ENCODE results near the gene SLC16A12. TPM values are rescaled to one million over a fixed set of nuclear protein-coding genes. Genes with fewer than 3 reads are reported as not detected.
A peak's percentile ranks its signal among the peaks of the same experiment; 100 is the strongest.

Gene SLC16A12
- total and polyA plus RNA-seq, 10 donors: 0.02 to 0.19 (median 0.12) TPM; not detected in 5

DNA sequence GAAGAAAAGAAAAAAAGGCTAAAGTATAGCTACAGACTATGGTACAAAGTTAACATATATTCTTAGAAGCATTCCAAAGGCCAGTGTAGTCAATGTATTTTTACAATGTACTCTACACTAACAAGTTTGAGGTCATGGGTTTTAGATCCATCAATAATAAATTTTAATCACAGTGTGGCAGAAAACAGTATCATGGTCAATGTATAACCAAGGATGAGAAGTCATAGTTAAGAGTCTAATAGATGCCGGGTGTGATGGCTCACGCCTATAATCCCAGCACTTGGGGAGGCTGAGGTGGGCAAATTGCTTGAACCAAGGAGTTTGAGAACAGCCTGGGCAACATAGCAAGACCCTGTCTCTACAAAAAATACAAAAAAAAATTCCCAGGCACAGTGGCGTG lies 53.1 kb downstream of the SLC16A12 start:
- Histone ChIP-seq H3K36me3 (no peaks in the 10 kb centered on the region), H3K27me3 (replicated peaks in 1 of 7) (no peaks in the 10 kb centered on the region), H3K9me3 (no peaks in the 10 kb centered on the region), H3K4me3 (no peak overlapping the region), H3K4me1 (peaks cover 0 to 27% (median 3%) of the 10 kb centered on the region in 6 donors), H3K27ac (peak overlapping the region in 6 of 8 donors; percentile 27 to 59 (median 42))
- TF ChIP-seq POLR2A (IDR thresholded peaks at IDR 0.05): no peak
- TF ChIP-seq POLR2AphosphoS5 (IDR thresholded peaks at IDR 0.05): no peak
- TF ChIP-seq, protein P1, sequence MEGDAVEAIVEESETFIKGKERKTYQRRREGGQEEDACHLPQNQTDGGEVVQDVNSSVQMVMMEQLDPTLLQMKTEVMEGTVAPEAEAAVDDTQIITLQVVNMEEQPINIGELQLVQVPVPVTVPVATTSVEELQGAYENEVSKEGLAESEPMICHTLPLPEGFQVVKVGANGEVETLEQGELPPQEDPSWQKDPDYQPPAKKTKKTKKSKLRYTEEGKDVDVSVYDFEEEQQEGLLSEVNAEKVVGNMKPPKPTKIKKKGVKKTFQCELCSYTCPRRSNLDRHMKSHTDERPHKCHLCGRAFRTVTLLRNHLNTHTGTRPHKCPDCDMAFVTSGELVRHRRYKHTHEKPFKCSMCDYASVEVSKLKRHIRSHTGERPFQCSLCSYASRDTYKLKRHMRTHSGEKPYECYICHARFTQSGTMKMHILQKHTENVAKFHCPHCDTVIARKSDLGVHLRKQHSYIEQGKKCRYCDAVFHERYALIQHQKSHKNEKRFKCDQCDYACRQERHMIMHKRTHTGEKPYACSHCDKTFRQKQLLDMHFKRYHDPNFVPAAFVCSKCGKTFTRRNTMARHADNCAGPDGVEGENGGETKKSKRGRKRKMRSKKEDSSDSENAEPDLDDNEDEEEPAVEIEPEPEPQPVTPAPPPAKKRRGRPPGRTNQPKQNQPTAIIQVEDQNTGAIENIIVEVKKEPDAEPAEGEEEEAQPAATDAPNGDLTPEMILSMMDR (IDR thresholded peaks at IDR 0.05 in 8 of 11, conservative IDR thresholded peaks at IDR 0.05 in 3 of 11): no peak
- intact Hi-C loops (cut with DNase I; ENCODE audit: low total_unique reads): no loop called here
- DNase-seq: no peak
- 93 to 97% (median 94%) methylated on average over 3 of the region's 3 CpGs for WGBS, 5 donors

DNA sequence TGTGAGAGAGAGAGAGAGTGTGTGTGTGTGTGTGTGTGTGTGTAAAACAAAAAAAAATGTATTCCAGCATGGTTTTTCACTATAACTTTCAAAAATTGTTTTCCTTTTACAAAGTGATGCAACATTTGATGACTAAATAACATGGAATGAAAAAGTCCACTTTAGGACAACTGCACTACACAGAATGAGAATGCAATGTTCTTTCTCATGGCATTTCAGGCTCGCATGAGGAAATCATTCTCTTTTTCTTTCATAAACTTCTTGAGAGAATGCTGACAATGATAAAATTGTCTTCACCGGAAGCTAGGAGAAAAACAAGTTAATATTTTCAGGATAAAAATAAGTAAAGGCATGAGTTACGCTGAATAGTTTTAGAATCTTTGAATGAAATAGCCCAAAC lies 53.7 kb downstream of the SLC16A12 start:
- peaks cover 0 to 27% (median 3%) of the 10 kb centered on the region in 6 donors for H3K4me1 ChIP-seq
- no peak for DNase-seq
- intact Hi-C loops (cut with DNase I; ENCODE audit: low total_unique reads): no loop called here
- 70 to 90% (median 85%) methylated on average over 3 of the region's 3 CpGs for WGBS, 5 donors
- H3K27me3 ChIP-seq (replicated peaks in 1 of 7): no peaks in the 10 kb centered on the region
- H3K27ac ChIP-seq: peak overlapping the region in 6 of 8 donors; percentile 27 to 59 (median 42)
- no peak overlapping the region for H3K4me3 ChIP-seq
- H3K9me3 ChIP-seq: no peaks in the 10 kb centered on the region
- no peaks in the 10 kb centered on the region for H3K36me3 ChIP-seq
- TF ChIP-seq, protein P1 (IDR thresholded peaks at IDR 0.05 in 8 of 11, conservative IDR thresholded peaks at IDR 0.05 in 3 of 11): no peak
- TF ChIP-seq POLR2A (IDR thresholded peaks at IDR 0.05) (no peak), POLR2AphosphoS5 (IDR thresholded peaks at IDR 0.05) (no peak)

DNA sequence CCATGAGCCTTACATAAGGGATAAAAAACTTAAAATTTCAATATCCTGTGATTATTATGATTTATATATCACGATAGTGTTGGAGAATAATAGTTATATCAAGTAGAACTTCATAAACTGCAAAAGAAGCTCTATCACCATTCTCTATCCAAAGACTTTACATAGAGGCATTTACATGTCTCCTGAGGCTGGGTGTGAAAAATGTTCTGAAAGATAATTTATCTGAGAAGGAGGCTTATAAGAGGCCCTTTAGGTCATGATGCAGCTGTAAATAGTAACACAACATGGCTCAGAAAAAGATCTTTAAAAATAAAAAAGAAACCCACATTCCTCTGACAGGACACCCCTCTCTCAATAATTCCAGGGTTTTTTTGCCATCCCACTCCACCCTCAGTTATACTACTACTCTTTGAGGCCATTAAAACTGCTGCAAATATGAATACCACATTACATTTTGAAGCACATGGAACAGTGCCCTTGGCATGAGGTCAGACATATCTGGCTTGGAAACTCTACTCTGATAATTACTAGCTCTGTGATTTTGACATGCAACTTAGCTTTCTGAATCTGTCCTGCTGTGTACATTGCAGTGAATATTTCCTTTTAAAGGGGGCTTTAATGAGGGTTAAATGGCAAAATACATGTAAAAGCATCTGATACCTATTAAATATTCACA lies 55.5 kb downstream of the SLC16A12 start:
- TF ChIP-seq POLR2AphosphoS5 (IDR thresholded peaks at IDR 0.05) (no peak), POLR2A (IDR thresholded peaks at IDR 0.05) (no peak)
- TF ChIP-seq, protein P1 (IDR thresholded peaks at IDR 0.05 in 8 of 11, conservative IDR thresholded peaks at IDR 0.05 in 3 of 11): no peak
- no peaks in the 10 kb centered on the region for H3K36me3 ChIP-seq
- DNase-seq: no peak
- peak overlapping the region in 1 of 8 donors; percentile 15 for H3K27ac ChIP-seq
- no peak overlapping the region for H3K4me3 ChIP-seq
- H3K4me1 ChIP-seq: peaks cover 0 to 27% (median 3%) of the 10 kb centered on the region in 6 donors
- H3K27me3 ChIP-seq (replicated peaks in 1 of 7): no peaks in the 10 kb centered on the region
- intact Hi-C loops (cut with DNase I; ENCODE audit: low total_unique reads): no loop called here
- 85 to 96% (median 88%) methylated on average over 1 of the region's 1 CpG for WGBS, 5 donors
- no peaks in the 10 kb centered on the region for H3K9me3 ChIP-seq

DNA sequence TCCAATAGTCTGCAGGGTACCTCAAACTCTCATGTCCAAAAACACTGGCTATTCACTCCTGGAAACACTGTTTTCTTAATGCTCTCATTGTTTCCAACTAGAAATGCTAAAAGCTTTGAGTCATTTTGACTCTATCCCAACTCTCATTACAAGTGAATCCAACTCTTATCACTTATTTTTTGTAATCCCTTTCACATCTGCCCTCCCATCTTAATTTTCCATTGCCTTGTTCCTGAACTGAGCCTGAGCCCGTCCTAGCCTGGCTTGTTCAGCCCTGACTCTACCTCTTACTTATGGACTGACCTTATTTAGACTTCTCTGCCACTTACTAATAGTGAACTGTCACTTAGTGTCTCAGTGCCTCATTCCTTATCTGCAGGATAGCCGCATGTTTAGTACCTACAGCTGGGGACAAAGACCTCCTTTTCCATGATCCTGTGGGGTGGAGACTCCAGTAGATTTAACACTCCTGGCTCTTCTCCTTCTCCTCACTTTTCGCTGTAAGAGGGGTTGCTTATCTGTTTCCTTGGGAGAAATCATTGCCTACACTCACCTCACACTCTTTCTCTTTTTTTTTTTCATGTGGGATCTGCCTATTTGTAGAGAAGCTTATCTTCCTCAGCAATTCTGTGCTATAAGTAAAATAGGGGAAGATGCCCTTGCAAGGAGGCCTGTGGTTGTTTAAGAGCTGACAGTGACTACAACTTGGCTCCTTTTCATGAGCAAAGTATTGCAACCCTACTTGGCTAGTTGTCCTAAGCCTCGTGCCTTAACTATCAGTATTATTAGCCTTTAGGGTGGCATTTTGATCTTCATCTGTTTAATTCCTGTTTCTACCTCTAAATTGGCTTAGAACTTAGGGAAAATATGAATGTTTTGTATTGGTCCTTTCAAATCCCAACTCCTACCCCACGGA lies 56.4 kb downstream of the SLC16A12 start:
- H3K4me3 ChIP-seq: no peak overlapping the region
- WGBS, 5 donors: 81 to 93% (median 84%) methylated on average over 5 of the region's 5 CpGs
- peaks cover 0 to 27% (median 3%) of the 10 kb centered on the region in 6 donors for H3K4me1 ChIP-seq
- no peaks in the 10 kb centered on the region for H3K36me3 ChIP-seq
- H3K27ac ChIP-seq: peak overlapping the region in 2 of 8 donors; percentile 17
- intact Hi-C loops (cut with DNase I; ENCODE audit: low total_unique reads): no loop called here
- no peaks in the 10 kb centered on the region for H3K27me3 ChIP-seq (replicated peaks in 1 of 7)
- no peak for DNase-seq
- H3K9me3 ChIP-seq: no peaks in the 10 kb centered on the region
- TF ChIP-seq POLR2AphosphoS5 (IDR thresholded peaks at IDR 0.05) (no peak), POLR2A (IDR thresholded peaks at IDR 0.05) (no peak)
- TF ChIP-seq, protein P1 (IDR thresholded peaks at IDR 0.05 in 8 of 11, conservative IDR thresholded peaks at IDR 0.05 in 3 of 11): no peak

All from spleen (tissue), 11 donors.